ENCODE results near the gene COL4A4. TPM values are rescaled to one million over a fixed set of nuclear protein-coding genes. Genes with fewer than 3 reads are reported as not detected.

COL4A4 gene
- total and polyA plus RNA-seq, 5 donors from 2014 or later: 0.02 to 0.13 (median 0.06) TPM; not detected in 2

DNA sequence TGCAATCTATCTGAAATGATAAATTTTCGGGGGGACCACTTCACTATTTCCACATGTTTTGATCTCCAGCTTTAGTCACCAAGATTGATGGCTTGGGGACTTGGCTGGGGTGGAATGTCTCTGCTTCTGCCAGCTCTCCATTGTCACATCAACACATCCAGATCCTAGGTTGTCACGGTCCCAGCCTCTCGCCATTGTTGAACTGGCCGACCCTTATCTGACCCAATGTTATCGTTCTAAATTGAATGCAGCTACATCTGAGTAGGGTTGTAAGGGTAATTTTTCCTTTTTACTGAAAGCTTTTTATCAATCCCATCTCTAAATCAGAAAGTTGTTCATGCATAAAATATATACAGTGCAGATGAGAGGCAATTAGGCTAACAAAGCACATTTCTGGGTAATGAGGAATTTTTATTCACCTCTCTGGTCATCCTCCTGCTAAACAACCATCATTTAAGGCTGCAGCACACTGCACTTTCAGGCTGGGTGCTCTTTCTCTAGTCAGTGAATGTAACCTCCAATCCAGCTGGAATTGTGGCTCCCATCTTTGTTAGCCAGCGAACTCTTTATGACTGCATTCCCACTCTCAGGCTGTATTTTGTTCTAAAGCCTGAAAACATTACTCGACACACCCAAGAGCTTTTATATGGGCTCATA is 128.2 kb downstream of the COL4A4 start:
- Mint-ChIP-seq H3K27me3 (peaks cover 6% of the 10 kb centered on the region), H3K27ac (no peak overlapping the region), H3K9me3 (peaks cover 0 to 2% (median 0%) of the 10 kb centered on the region in 7 donors), H3K4me3 (no peak overlapping the region), H3K36me3 (no peaks in the 10 kb centered on the region), H3K4me1 (no peaks in the 10 kb centered on the region)
- Histone ChIP-seq H3K4me1 (ENCODE audit: control insufficient read depth, insufficient read depth, low read length, poor library complexity, severe bottlenecking) (no peaks in the 10 kb centered on the region), H3K9me3 (ENCODE audit: control insufficient read depth in 2 of 2, low read length in 2 of 2) (peaks cover 0 to 2% of the 10 kb centered on the region in 2 experiments), H3K27ac (ENCODE audit: insufficient read depth, low read length, poor library complexity, severe bottlenecking) (no peak overlapping the region), H3K4me3 (ENCODE audit: low read depth, low read length) (no peak overlapping the region), H3K27me3 (ENCODE audit: control insufficient read depth, insufficient read depth, low read length) (peaks cover 2% of the 10 kb centered on the region), H3K36me3 (ENCODE audit: control insufficient read depth, insufficient read depth, low read length) (no peaks in the 10 kb centered on the region)
- ATAC-seq (ENCODE audit: low read depth in 2 of 2): no peak
- DNase-seq: no peak

DNA sequence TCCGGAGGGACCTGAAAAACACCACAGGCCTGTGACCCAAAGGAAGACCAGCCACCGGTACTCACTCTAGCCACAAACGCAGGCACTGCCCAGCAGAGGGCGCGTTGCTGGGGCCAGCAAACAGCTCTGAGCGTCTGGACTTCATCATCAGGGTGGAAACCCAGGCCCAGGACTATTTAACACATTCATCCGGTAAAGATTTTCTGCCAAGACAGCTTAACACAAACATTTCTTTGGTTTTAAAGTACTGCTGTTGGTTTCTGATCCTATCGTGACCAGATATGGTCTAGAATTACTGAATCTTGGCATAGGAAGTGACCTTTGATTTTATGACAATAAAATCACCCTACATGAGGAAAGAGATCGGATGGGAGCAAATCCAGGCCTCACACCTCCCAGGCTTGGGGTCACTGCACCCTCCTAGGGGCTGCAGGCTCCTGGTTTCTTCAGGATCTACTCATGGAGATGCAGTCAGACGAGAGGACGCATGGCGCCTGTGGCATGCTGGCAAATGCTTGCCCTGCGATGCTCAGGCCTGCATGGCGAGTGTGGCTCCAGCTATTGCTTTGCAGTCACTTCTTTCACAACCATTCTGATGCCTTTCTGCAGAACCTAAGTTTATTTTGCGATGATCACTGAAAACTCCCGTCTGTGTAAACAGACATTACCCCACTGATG is 130.4 kb downstream of the COL4A4 start:
- Histone ChIP-seq H3K27me3 (ENCODE audit: control insufficient read depth, insufficient read depth, low read length) (no peaks in the 10 kb centered on the region), H3K4me3 (ENCODE audit: low read depth, low read length) (no peak overlapping the region), H3K27ac (ENCODE audit: insufficient read depth, low read length, poor library complexity, severe bottlenecking) (no peak overlapping the region), H3K36me3 (ENCODE audit: control insufficient read depth, insufficient read depth, low read length) (no peaks in the 10 kb centered on the region), H3K9me3 (ENCODE audit: control insufficient read depth in 2 of 2, low read length in 2 of 2) (peaks cover 0 to 2% of the 10 kb centered on the region in 2 experiments), H3K4me1 (ENCODE audit: control insufficient read depth, insufficient read depth, low read length, poor library complexity, severe bottlenecking) (no peaks in the 10 kb centered on the region)
- Mint-ChIP-seq H3K9me3 (peaks cover 0 to 2% (median 0%) of the 10 kb centered on the region in 7 donors), H3K36me3 (no peaks in the 10 kb centered on the region), H3K27ac (no peak overlapping the region), H3K4me3 (no peak overlapping the region), H3K27me3 (peaks cover 6% of the 10 kb centered on the region), H3K4me1 (no peaks in the 10 kb centered on the region)
- ATAC-seq (ENCODE audit: low read depth in 2 of 2): no peak
- DNase-seq: peak in 1 of 3 donors; percentile 28

DNA sequence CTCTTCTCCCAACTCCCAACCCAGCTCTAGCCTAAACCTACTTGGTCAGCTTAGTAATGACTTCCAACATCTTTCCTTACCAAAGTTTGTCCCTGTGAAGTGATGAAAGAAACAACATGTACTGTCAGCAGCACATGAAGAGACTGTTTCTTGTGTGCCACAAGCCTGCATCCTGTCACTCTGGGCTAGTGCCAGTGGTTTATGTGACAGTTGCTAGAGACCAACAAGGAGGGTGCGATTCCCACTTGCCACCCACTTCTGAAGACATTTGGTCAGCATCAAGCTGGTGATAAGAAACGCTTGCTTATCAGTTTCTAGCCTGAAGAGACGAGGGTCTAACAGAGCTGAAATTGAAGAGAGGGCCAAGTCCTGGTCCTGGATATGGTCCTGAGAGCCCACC is 132.6 kb downstream of the COL4A4 start:
- no peaks in the 10 kb centered on the region for H3K36me3 ChIP-seq (ENCODE audit: control insufficient read depth, insufficient read depth, low read length)
- DNase-seq: no peak
- H3K4me3 Mint-ChIP-seq: no peak overlapping the region

DNA sequence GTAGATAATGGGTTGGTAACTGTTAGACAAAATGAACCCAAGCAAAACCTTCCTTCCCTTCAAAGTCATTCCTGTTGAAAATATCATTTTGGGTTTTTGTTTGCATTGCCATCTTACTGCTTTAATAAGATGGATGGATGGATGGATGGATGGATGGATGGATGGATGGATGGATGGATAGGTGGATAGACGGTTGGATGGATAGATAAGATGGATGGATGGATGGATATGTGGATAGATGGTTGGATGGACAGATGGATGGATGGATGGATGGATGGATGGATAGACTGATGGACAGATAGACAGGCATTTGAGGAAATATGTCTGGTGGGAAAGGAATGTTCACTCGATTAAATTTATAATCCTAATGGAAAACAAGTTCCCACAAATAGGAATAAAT is 133.2 kb downstream of the COL4A4 start:
- H3K4me1 Mint-ChIP-seq: no peaks in the 10 kb centered on the region

More for the DNA sequence above, 132.6 kb downstream of the COL4A4 start:
- Histone ChIP-seq H3K4me1 (ENCODE audit: control insufficient read depth, insufficient read depth, low read length, poor library complexity, severe bottlenecking) (no peaks in the 10 kb centered on the region), H3K27ac (ENCODE audit: insufficient read depth, low read length, poor library complexity, severe bottlenecking) (no peak overlapping the region), H3K4me3 (ENCODE audit: low read depth, low read length) (no peak overlapping the region), H3K9me3 (ENCODE audit: control insufficient read depth in 2 of 2, low read length in 2 of 2) (peaks cover 0 to 2% of the 10 kb centered on the region in 2 experiments), H3K27me3 (ENCODE audit: control insufficient read depth, insufficient read depth, low read length) (no peaks in the 10 kb centered on the region)
- ATAC-seq (ENCODE audit: low read depth in 2 of 2): no peak
- Mint-ChIP-seq H3K27ac (no peak overlapping the region), H3K9me3 (peaks cover 0 to 1% (median 0%) of the 10 kb centered on the region in 7 donors), H3K4me1 (no peaks in the 10 kb centered on the region), H3K27me3 (peaks cover 4% of the 10 kb centered on the region), H3K36me3 (no peaks in the 10 kb centered on the region)

DNA sequence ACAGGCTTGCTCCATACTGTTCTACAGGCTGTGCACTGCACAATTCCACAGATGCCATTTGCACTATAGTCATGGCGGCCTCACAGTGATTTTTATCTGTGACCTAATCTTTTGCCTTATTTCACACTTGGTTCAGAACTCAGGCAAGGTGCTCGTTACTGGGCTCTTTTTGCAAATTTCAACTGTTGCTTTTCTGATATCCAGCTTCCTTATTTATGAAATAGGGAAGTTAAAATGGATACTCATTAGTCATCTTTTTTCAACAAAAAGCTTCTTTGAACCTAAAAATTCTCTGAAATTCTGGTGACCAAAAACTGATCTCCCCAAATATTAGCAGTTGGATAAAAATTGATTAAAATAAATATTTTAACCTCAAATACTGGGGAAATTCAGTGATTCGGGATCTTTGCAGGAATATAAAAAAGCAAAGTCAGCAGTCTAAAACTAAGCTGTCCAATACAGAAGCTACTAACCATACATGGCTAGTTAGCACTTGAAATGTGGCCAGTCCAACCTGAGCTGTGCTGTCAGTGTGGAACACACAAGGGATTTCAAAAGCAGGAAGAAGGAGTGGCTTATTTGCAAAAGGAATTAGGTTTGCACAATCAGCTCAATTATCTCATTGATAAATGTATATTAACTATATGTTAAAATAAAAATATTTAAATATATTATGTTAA is 134.4 kb downstream of the COL4A4 start:
- no peak overlapping the region for H3K4me3 Mint-ChIP-seq

More for the DNA sequence above, 133.2 kb downstream of the COL4A4 start:
- Histone ChIP-seq H3K4me3 (ENCODE audit: low read depth, low read length) (no peak overlapping the region), H3K36me3 (ENCODE audit: control insufficient read depth, insufficient read depth, low read length) (no peaks in the 10 kb centered on the region), H3K4me1 (ENCODE audit: control insufficient read depth, insufficient read depth, low read length, poor library complexity, severe bottlenecking) (no peaks in the 10 kb centered on the region), H3K9me3 (ENCODE audit: control insufficient read depth in 2 of 2, low read length in 2 of 2) (peaks cover 0 to 2% of the 10 kb centered on the region in 2 experiments), H3K27me3 (ENCODE audit: control insufficient read depth, insufficient read depth, low read length) (no peaks in the 10 kb centered on the region), H3K27ac (ENCODE audit: insufficient read depth, low read length, poor library complexity, severe bottlenecking) (no peak overlapping the region)
- Mint-ChIP-seq H3K9me3 (peaks cover 0 to 1% (median 0%) of the 10 kb centered on the region in 7 donors), H3K4me3 (no peak overlapping the region), H3K27ac (peak overlapping the region in 1 of 3 donors; percentile 38), H3K36me3 (no peaks in the 10 kb centered on the region), H3K27me3 (peaks cover 4% of the 10 kb centered on the region)
- no peak for ATAC-seq (ENCODE audit: low read depth in 2 of 2)
- DNase-seq: no peak

DNA sequence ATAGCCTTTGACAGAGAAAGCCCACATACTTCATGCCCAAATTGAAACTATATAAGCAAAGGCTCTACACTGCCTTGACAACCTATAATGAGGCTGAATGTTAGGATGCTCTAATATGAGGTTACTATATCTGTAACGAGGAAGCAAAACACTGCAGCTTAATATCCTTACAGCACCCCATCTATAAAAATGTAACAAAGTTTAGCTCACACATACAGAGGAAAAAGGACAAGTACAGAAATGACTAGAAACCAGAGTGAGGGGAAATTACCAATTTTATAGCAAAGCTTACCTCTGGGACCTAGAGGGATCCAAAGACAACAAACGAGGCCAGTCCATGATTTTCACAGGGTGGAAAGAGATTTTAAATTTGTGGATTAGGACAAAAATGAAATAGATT is 138.5 kb downstream of the COL4A4 start:
- DNase-seq (no peak), ATAC-seq (ENCODE audit: low read depth in 2 of 2) (no peak)
- Mint-ChIP-seq H3K36me3 (no peaks in the 10 kb centered on the region), H3K4me1 (no peaks in the 10 kb centered on the region), H3K27ac (no peak overlapping the region), H3K27me3 (peaks cover 4% of the 10 kb centered on the region), H3K9me3 (no peaks in the 10 kb centered on the region), H3K4me3 (no peak overlapping the region)
- Histone ChIP-seq H3K27ac (ENCODE audit: insufficient read depth, low read length, poor library complexity, severe bottlenecking) (no peak overlapping the region), H3K36me3 (ENCODE audit: control insufficient read depth, insufficient read depth, low read length) (no peaks in the 10 kb centered on the region), H3K4me1 (ENCODE audit: control insufficient read depth, insufficient read depth, low read length, poor library complexity, severe bottlenecking) (no peaks in the 10 kb centered on the region), H3K27me3 (ENCODE audit: control insufficient read depth, insufficient read depth, low read length) (no peaks in the 10 kb centered on the region), H3K4me3 (ENCODE audit: low read depth, low read length) (no peak overlapping the region), H3K9me3 (ENCODE audit: control insufficient read depth in 2 of 2, low read length in 2 of 2) (no peaks in the 10 kb centered on the region)

More for the DNA sequence above, 134.4 kb downstream of the COL4A4 start:
- no peak overlapping the region for H3K27ac Mint-ChIP-seq
- Histone ChIP-seq H3K4me3 (ENCODE audit: low read depth, low read length) (no peak overlapping the region), H3K4me1 (ENCODE audit: control insufficient read depth, insufficient read depth, low read length, poor library complexity, severe bottlenecking) (no peaks in the 10 kb centered on the region), H3K9me3 (ENCODE audit: control insufficient read depth in 2 of 2, low read length in 2 of 2) (no peaks in the 10 kb centered on the region), H3K27ac (ENCODE audit: insufficient read depth, low read length, poor library complexity, severe bottlenecking) (no peak overlapping the region), H3K36me3 (ENCODE audit: control insufficient read depth, insufficient read depth, low read length) (no peaks in the 10 kb centered on the region), H3K27me3 (ENCODE audit: control insufficient read depth, insufficient read depth, low read length) (no peaks in the 10 kb centered on the region)
- H3K36me3 Mint-ChIP-seq: no peaks in the 10 kb centered on the region
- no peaks in the 10 kb centered on the region for H3K4me1 Mint-ChIP-seq
- no peak for DNase-seq
- ATAC-seq (ENCODE audit: low read depth in 2 of 2): no peak
- H3K27me3 Mint-ChIP-seq: peaks cover 4% of the 10 kb centered on the region
- peaks cover 0 to 1% (median 0%) of the 10 kb centered on the region in 7 donors for H3K9me3 Mint-ChIP-seq

DNA sequence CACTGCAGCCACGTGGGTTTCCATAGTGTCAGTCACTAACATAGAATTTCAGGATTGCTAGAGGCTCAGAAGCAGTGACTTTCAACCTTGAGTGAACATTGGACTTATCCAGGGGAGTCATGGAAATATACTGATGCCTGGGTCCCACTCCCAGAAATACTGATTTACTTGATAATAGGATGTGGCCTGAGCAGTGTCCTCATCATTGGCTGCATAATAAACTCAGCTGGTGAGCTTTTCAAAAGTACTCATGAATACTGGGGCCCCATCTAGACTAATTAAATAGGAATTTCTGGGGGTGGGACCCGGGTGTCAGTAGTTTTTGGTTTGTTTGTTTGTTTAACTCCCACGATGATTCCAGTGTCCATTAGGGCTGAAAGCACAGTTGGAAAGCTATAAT is 141.4 kb downstream of the COL4A4 start:
- Histone ChIP-seq H3K4me1 (ENCODE audit: control insufficient read depth, insufficient read depth, low read length, poor library complexity, severe bottlenecking) (no peaks in the 10 kb centered on the region), H3K27me3 (ENCODE audit: control insufficient read depth, insufficient read depth, low read length) (no peaks in the 10 kb centered on the region), H3K9me3 (ENCODE audit: control insufficient read depth in 2 of 2, low read length in 2 of 2) (no peaks in the 10 kb centered on the region), H3K4me3 (ENCODE audit: low read depth, low read length) (no peak overlapping the region), H3K27ac (ENCODE audit: insufficient read depth, low read length, poor library complexity, severe bottlenecking) (no peak overlapping the region), H3K36me3 (ENCODE audit: control insufficient read depth, insufficient read depth, low read length) (no peaks in the 10 kb centered on the region)
- DNase-seq (no peak), ATAC-seq (ENCODE audit: low read depth in 2 of 2) (no peak)
- Mint-ChIP-seq H3K4me3 (no peak overlapping the region), H3K9me3 (peaks cover 0 to 2% (median 0%) of the 10 kb centered on the region in 7 donors), H3K27ac (no peak overlapping the region), H3K4me1 (no peaks in the 10 kb centered on the region), H3K27me3 (peaks cover 4% of the 10 kb centered on the region), H3K36me3 (no peaks in the 10 kb centered on the region)
